Transverse colon (tissue), 4 donors: Measurements from ENCODE around the gene AIF1L.

Experiments
- POLR2A ChIP-seq: fragments of 450-650 bp; IDR thresholded peaks from one replicate; pipeline ENCODE4 v1.6.1; 2016; ENCODE audit warnings: antibody characterized with exemption, mild to moderate bottlenecking, moderate library complexity
- POLR2AphosphoS5 ChIP-seq, 3 donors: sonication (generic); formaldehyde crosslinking; IDR thresholded peaks; one replicate each; pipeline ENCODE4 v1.6.1; 2016; ENCODE audit warnings: antibody characterized with exemption in 3 of 3
- TF ChIP-seq, protein P1 (sequence below), 5 experiments: fragments of 200-600 bp in 3 of 5; fragments of 450-650 bp in 2 of 5; sonication (generic) in 3 of 5; IDR thresholded peaks; 1 replicate in 2 of 5; 2 replicates in 3 of 5; pipeline ENCODE4 v1.5.1; 2016 to 2017; ENCODE audit warnings: antibody characterized with exemption in 5 of 5, inconsistent platforms in 3 of 5, mild to moderate bottlenecking in 2 of 5, moderate library complexity in 1 of 5

DNA sequence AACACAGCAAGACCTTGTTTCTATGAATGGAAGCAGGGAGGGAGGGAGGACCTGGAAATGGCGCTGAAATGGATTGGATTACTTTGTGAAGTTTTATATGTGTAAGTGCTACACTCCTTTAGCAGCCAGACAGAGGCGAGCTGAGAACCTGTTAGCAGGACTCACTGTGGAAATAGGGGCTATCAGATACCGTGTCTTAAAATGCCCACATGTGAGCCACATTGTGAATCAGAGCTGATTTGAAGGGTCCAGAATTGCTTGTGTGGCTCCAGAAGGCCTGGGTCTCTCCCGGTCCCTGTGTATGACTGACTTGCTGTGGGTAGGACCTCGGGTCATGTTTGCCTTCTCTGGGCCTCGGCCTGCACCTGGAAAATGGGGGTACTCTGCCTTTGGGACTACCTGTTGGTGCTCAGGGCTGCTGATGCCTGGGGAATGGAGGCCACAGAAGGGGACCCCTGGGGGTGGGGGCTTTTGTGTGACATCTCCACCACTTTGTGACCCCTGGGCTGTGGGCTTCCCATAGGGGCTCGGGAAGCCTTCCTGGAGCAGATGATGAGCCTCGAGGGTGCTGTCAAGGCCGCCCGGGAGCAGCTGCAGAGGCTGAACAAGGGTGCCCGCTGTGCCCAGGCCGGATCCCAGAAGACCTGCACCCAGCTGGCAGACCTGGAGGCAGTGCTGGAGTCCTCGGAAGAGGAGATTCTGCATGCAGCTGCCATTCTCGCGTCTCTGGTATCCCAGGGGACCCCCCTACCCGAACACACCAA lies 24.0 kb upstream of the AIF1L start:
- TF ChIP-seq, protein P1, sequence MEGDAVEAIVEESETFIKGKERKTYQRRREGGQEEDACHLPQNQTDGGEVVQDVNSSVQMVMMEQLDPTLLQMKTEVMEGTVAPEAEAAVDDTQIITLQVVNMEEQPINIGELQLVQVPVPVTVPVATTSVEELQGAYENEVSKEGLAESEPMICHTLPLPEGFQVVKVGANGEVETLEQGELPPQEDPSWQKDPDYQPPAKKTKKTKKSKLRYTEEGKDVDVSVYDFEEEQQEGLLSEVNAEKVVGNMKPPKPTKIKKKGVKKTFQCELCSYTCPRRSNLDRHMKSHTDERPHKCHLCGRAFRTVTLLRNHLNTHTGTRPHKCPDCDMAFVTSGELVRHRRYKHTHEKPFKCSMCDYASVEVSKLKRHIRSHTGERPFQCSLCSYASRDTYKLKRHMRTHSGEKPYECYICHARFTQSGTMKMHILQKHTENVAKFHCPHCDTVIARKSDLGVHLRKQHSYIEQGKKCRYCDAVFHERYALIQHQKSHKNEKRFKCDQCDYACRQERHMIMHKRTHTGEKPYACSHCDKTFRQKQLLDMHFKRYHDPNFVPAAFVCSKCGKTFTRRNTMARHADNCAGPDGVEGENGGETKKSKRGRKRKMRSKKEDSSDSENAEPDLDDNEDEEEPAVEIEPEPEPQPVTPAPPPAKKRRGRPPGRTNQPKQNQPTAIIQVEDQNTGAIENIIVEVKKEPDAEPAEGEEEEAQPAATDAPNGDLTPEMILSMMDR (IDR thresholded peaks at IDR 0.05), result no peak
- TF ChIP-seq POLR2A (no peak), POLR2AphosphoS5 (IDR thresholded peaks at IDR 0.05) (no peak)
